Neural cell (in vitro differentiated cells): ENCODE results near the gene RELN. TPM values are rescaled to one million over a fixed set of nuclear protein-coding genes. Genes with fewer than 3 reads are reported as not detected.

ENCODE experiments used
- H2AFZ ChIP-seq: fragments of 200-600, 300-800 bp; sonication (generic), shearing (Covaris generic); 2 replicates; pipeline ENCODE4 v1.6.0; 2014; ENCODE audit warnings: low read depth, mild to moderate bottlenecking, antibody characterized with exemption, low read length, moderate library complexity
- H3F3A ChIP-seq: fragments of 200-600 bp; shearing (Covaris generic); 2 replicates; pipeline ENCODE4 v1.6.1; 2016; ENCODE audit warnings: mild to moderate bottlenecking, moderate library complexity, mixed read lengths, antibody characterized with exemption, low read length; ENCODE audit not compliant: insufficient read depth, poor library complexity, severe bottlenecking
- H3K27ac ChIP-seq: fragments of 200-600, 300-800 bp; sonication (generic), shearing (Covaris generic); 2 replicates; pipeline ENCODE4 v1.5.1; 2014; ENCODE audit warnings: mild to moderate bottlenecking, low read length, moderate library complexity
- H3K27me3 ChIP-seq: fragments of 300-800, 200-600 bp; sonication (generic), shearing (Covaris generic); 2 replicates; pipeline ENCODE4 v1.6.0; 2014; ENCODE audit warnings: mild to moderate bottlenecking, low read depth, low read length, moderate library complexity; ENCODE audit not compliant: insufficient read depth
- H3K36me3 ChIP-seq: fragments of 300-800, 200-600 bp; sonication (generic), shearing (Covaris generic); 2 replicates; pipeline ENCODE4 v1.5.1; 2014; ENCODE audit warnings: mild to moderate bottlenecking, antibody characterized with exemption, low read length, moderate library complexity; ENCODE audit not compliant: insufficient read depth
- H3K4me2 ChIP-seq: fragments of 300-800, 200-600 bp; sonication (generic), shearing (Covaris generic); 2 replicates; pipeline ENCODE4 v1.6.0; 2014; ENCODE audit warnings: mild to moderate bottlenecking, low read length
- H3K4me3 ChIP-seq: fragments of 300-800, 200-600 bp; sonication (generic), shearing (Covaris generic); 2 replicates; pipeline ENCODE4 v1.5.1; 2014; ENCODE audit warnings: mild to moderate bottlenecking, low read length, moderate library complexity
- H3K79me2 ChIP-seq: fragments of 200-600 bp; shearing (Covaris generic); replicated peaks from 2 replicates; pipeline ENCODE4 v1.6.0; 2014; ENCODE audit warnings: mild to moderate bottlenecking, low read length, moderate library complexity; ENCODE audit not compliant: insufficient read depth
- H3K9ac ChIP-seq: fragments of 300-800, 200-600 bp; sonication (generic), shearing (Covaris generic); 2 replicates; pipeline ENCODE4 v1.6.1; 2016; ENCODE audit warnings: mild to moderate bottlenecking, low read length, mixed read lengths
- H3K9me2 ChIP-seq: fragments of 200-600 bp; shearing (Covaris generic); 2 replicates; pipeline ENCODE4 v1.6.1; 2016; ENCODE audit warnings: mild to moderate bottlenecking, low read length, mixed read lengths; ENCODE audit not compliant: insufficient read depth
- H3K9me3 ChIP-seq: fragments of 200-600, 300-800 bp; sonication (generic), shearing (Covaris generic); 2 replicates; pipeline ENCODE4 v1.6.1; 2016; ENCODE audit warnings: mild to moderate bottlenecking, mixed run types, low read length, moderate library complexity, mixed read lengths
- H4K20me1 ChIP-seq: fragments of 200-600 bp; shearing (Covaris generic); 2 replicates; pipeline ENCODE4 v1.6.1; 2016; ENCODE audit warnings: mild to moderate bottlenecking, mixed run types; ENCODE audit not compliant: insufficient read depth
- EP300 ChIP-seq: fragments of 450-650 bp; conservative IDR thresholded peaks from 2 replicates; pipeline ENCODE4 v1.6.1; 2014; ENCODE audit warnings: antibody characterized with exemption, mild to moderate bottlenecking, moderate library complexity; ENCODE audit not compliant: poor library complexity, severe bottlenecking
- EZH2 ChIP-seq: fragments of 200-600, 300-800 bp; shearing (Covaris generic), sonication (generic); IDR thresholded peaks from 2 replicates; pipeline ENCODE4 v1.6.1; 2014; ENCODE audit warnings: antibody characterized with exemption, low read length, borderline replicate concordance, mild to moderate bottlenecking; ENCODE audit not compliant: insufficient read depth, poor library complexity, severe bottlenecking
- MXI1 ChIP-seq: fragments of 450-650 bp; conservative IDR thresholded peaks from 2 replicates; pipeline ENCODE4 v1.6.1; 2014; ENCODE audit warnings: antibody characterized with exemption, mild to moderate bottlenecking; ENCODE audit not compliant: poor library complexity, severe bottlenecking
- POLR2AphosphoS5 ChIP-seq: IDR thresholded peaks from 2 replicates; pipeline ENCODE4 v1.6.1; 2012
- RAD21 ChIP-seq: fragments of 450-650 bp; conservative IDR thresholded peaks from 2 replicates; pipeline ENCODE4 v1.6.1; 2014; ENCODE audit warnings: antibody characterized with exemption, mild to moderate bottlenecking, moderate library complexity
- SMC3 ChIP-seq: fragments of 450-650 bp; conservative IDR thresholded peaks from 2 replicates; pipeline ENCODE4 v1.6.1; 2014; ENCODE audit warnings: antibody characterized with exemption, mild to moderate bottlenecking, moderate library complexity; ENCODE audit not compliant: poor library complexity
- TAF1 ChIP-seq: IDR thresholded peaks from 2 replicates; pipeline ENCODE4 v1.6.1; 2012; ENCODE audit warnings: low read depth
- polyA plus RNA-seq: library from polyadenylated mRNA; depleted of rRNA; stranded (reverse); fragments of >200 nt; gene quantifications from 2 replicates; pipeline ENCODE4 v1.2.3, GENCODE V29; 2014
- TF ChIP-seq, protein P1 (sequence below): fragments of 450-650 bp; IDR thresholded peaks from 2 replicates; pipeline ENCODE4 v1.5.1; 2014; ENCODE audit warnings: antibody characterized with exemption, mild to moderate bottlenecking, moderate library complexity; ENCODE audit not compliant: poor library complexity, severe bottlenecking
- TF ChIP-seq, protein P2 (sequence below): IDR thresholded peaks from 2 replicates; pipeline ENCODE4 v1.6.1; 2012; ENCODE audit warnings: borderline replicate concordance

The RELN gene
- polyA plus RNA-seq, 1 donor from 2014 or later = 178 TPM

DNA sequence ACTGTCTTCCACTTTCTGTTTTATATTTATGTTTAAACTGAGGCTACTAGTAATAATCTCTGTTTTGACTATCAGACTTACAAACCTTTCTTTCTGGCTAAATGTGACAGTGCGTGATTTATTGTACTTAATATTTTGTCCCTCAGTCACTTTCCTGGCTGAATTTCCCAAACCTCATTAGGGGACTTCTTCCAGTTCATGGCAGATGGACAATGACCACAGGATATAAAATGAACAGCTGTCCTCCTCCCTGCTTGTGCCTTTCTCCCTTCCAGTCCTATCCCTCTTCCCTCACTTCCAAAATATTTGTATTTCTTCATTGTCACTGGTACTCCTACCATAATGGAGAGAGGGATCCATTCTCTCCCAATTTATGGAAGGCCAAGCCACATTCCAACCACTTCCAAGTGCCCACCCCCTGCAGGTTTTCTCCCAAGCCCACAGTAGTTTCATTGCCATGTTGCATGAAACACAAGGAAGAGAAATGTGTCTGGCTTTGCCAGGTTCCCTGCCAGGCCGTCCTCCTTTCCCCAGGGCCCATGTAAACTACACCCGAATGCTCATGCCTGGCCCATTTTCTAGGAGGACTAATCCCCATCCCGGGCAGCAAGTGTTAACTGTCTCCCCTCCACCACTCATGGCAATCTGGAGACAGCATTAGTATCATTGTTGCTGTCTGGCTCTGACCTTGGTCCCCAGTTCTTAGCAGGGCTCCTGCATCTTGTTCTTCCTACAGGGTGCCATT lies 273.9 kb downstream of the RELN start:
- H3K79me2 ChIP-seq = no peaks in the 10 kb centered on the region
- no peak overlapping the region for H3K4me2 ChIP-seq
- H3K36me3 ChIP-seq = no peaks in the 10 kb centered on the region
- no peaks in the 10 kb centered on the region for H3K27me3 ChIP-seq
- H3K9ac ChIP-seq = no peak overlapping the region
- peak overlapping the region; percentile 8 for H3K27ac ChIP-seq
- no peaks in the 10 kb centered on the region for H4K20me1 ChIP-seq
- H3F3A ChIP-seq = no peaks in the 10 kb centered on the region
- no peak overlapping the region for H2AFZ ChIP-seq
- H3K9me3 ChIP-seq = no peaks in the 10 kb centered on the region
- no peak overlapping the region for H3K4me3 ChIP-seq
- TF ChIP-seq MXI1 (no peak), EZH2 (no peak), POLR2AphosphoS5 (no peak), SMC3 (no peak), RAD21 (no peak), EP300 (no peak), TAF1 (no peak)
- TF ChIP-seq, protein P1, sequence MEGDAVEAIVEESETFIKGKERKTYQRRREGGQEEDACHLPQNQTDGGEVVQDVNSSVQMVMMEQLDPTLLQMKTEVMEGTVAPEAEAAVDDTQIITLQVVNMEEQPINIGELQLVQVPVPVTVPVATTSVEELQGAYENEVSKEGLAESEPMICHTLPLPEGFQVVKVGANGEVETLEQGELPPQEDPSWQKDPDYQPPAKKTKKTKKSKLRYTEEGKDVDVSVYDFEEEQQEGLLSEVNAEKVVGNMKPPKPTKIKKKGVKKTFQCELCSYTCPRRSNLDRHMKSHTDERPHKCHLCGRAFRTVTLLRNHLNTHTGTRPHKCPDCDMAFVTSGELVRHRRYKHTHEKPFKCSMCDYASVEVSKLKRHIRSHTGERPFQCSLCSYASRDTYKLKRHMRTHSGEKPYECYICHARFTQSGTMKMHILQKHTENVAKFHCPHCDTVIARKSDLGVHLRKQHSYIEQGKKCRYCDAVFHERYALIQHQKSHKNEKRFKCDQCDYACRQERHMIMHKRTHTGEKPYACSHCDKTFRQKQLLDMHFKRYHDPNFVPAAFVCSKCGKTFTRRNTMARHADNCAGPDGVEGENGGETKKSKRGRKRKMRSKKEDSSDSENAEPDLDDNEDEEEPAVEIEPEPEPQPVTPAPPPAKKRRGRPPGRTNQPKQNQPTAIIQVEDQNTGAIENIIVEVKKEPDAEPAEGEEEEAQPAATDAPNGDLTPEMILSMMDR = no peak
- TF ChIP-seq, protein P2, sequence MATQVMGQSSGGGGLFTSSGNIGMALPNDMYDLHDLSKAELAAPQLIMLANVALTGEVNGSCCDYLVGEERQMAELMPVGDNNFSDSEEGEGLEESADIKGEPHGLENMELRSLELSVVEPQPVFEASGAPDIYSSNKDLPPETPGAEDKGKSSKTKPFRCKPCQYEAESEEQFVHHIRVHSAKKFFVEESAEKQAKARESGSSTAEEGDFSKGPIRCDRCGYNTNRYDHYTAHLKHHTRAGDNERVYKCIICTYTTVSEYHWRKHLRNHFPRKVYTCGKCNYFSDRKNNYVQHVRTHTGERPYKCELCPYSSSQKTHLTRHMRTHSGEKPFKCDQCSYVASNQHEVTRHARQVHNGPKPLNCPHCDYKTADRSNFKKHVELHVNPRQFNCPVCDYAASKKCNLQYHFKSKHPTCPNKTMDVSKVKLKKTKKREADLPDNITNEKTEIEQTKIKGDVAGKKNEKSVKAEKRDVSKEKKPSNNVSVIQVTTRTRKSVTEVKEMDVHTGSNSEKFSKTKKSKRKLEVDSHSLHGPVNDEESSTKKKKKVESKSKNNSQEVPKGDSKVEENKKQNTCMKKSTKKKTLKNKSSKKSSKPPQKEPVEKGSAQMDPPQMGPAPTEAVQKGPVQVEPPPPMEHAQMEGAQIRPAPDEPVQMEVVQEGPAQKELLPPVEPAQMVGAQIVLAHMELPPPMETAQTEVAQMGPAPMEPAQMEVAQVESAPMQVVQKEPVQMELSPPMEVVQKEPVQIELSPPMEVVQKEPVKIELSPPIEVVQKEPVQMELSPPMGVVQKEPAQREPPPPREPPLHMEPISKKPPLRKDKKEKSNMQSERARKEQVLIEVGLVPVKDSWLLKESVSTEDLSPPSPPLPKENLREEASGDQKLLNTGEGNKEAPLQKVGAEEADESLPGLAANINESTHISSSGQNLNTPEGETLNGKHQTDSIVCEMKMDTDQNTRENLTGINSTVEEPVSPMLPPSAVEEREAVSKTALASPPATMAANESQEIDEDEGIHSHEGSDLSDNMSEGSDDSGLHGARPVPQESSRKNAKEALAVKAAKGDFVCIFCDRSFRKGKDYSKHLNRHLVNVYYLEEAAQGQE = no peak
- no peaks in the 10 kb centered on the region for H3K9me2 ChIP-seq

DNA sequence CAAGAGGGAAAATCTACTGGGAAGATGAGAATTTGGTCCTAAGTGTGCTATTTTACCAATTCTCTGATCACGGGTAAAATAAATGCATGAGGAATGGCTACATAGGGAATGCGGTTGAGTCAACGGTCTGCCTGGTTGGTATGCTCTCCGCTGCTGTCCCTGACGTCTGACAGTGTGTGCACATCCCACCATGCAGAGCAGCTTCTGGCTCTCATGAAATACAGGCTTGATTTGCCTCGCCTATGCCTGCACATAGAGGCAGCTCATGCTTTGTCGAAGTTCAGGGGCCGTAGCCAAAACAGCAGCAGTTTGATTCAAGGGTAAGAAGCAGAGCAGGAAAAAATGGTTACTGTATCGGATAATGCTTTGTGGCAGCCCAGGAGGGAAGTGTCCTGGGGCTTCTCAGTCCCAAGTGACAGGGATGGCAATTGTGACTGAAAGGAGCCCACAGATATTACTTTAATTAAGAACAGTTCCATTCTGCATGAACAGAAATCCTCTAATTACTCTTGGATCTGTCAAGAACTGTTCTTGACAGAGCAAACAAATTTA lies 275.0 kb downstream of the RELN start:
- no peaks in the 10 kb centered on the region for H3K9me2 ChIP-seq
- no peaks in the 10 kb centered on the region for H4K20me1 ChIP-seq
- H3K79me2 ChIP-seq = no peaks in the 10 kb centered on the region
- H3K9me3 ChIP-seq = no peaks in the 10 kb centered on the region
- H3K4me3 ChIP-seq = no peak overlapping the region
- no peaks in the 10 kb centered on the region for H3K27me3 ChIP-seq
- H3K27ac ChIP-seq = no peak overlapping the region
- no peaks in the 10 kb centered on the region for H3F3A ChIP-seq
- H3K36me3 ChIP-seq = no peaks in the 10 kb centered on the region
- no peak overlapping the region for H3K4me2 ChIP-seq
- H3K9ac ChIP-seq = no peak overlapping the region
- TF ChIP-seq, protein P1 = no peak
- TF ChIP-seq EZH2 (no peak), SMC3 (no peak), POLR2AphosphoS5 (no peak), MXI1 (no peak), TAF1 (no peak), RAD21 (no peak), EP300 (no peak)
- TF ChIP-seq, protein P2 = no peak
- H2AFZ ChIP-seq = no peak overlapping the region
